HG03457 (cell line): ENCODE measurements around the gene ZNF787.

Experiments used
- ATAC-seq: cut with Tn5 transposase; IDR thresholded peaks from one replicate; pipeline ENCODE4 v1.9.1; 2021; ENCODE audit warnings: moderate number of reproducible peaks; ENCODE audit not compliant: unreplicated experiment

The ZNF787 gene

DNA sequence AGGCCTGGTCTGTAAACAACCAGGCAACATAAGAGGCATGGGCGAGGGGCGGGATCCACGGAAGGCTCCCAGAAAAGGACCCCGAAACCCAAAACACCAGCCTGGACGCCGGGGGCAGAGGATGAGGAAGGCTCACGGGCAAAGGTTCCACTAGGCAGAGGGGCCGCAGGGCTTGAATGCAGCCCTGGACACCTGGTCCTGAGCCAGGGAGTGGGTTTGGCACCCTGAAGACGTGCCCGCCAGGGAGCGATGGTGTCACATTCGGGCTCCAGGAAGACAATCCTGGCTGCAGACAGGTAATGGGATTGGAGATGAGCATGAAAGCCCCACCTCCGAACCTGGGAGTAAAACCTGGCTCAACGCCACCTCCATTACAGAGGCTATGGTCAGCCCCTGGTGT is 31.8 kb downstream of the ZNF787 start:
- no peak for ATAC-seq

DNA sequence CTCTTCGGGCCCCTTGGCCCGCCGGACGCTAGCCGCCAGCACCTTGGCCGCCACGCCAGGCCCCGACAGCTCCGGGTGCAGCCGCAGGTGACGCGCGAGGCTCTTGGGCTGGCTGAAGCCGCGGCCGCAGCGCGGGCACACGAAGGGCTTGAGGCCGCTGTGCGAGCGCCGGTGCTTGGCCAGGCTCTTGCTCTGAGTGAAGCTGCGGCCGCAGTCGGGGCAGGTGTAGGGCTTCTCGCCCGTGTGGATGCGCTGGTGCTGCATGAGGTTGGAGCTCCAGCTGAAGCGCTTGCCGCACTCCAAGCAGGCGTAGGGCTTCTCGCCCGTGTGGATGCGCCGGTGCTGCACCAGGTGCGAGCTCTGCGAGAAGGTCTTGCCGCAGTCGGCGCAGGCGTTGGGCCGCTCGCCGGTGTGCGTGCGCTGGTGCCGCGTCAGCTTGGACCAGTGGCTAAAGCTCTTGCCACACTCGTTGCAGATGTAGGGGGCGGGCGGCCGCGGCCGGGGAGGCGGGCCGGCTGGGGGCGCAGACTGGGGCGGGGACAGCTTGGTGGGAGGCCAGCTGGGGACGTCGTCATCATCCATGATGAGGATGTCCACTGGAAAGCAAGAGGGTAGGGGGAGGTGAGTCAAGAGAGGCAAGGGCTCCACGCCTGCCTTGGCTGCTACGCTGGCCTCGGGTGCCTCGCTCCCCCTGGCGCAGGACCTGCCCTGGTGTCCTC is 32.4 kb downstream of the ZNF787 start:
- ATAC-seq: no peak

DNA sequence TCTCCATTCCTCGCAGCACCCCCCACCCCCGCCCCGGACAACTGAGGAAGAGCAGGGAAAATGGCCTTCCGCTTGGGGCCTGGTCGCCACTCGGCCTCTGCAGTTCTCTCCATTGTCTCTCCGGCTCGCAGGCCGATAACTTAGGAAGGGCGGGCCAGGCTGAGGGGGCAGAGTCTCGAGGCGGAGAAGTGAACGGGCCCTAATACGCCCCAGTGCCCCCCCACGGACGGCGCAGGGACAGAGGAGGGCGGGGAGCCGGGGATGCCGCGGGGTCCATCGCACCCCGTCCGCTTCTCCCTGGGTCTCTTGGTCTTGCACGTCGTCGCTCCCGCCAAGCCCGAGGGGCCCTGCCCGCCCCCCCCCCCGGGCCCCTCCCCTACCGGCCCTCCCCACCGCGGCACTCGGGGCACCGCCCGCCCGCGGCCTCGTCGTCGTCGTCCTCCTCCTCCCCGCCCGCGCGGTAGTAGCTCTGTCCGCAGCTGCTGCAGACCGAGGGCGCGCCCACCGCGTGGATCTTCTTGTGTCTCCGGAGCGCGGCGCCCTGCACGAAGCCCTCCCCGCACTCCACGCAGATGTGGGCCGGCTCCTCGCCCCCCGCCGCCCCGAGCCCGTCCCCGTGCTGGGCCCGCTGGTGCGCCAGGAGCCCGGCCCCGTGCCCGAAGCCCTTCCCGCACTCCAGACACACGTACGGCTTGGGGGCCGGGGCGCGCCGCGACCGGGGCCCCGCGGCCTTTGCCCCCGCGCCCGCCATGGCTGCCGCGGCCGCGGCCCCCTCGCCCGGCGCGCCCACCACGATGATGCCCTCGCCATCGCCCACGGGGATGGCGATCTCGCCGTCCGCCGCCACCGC is 33.2 kb downstream of the ZNF787 start:
- no peak for ATAC-seq

DNA sequence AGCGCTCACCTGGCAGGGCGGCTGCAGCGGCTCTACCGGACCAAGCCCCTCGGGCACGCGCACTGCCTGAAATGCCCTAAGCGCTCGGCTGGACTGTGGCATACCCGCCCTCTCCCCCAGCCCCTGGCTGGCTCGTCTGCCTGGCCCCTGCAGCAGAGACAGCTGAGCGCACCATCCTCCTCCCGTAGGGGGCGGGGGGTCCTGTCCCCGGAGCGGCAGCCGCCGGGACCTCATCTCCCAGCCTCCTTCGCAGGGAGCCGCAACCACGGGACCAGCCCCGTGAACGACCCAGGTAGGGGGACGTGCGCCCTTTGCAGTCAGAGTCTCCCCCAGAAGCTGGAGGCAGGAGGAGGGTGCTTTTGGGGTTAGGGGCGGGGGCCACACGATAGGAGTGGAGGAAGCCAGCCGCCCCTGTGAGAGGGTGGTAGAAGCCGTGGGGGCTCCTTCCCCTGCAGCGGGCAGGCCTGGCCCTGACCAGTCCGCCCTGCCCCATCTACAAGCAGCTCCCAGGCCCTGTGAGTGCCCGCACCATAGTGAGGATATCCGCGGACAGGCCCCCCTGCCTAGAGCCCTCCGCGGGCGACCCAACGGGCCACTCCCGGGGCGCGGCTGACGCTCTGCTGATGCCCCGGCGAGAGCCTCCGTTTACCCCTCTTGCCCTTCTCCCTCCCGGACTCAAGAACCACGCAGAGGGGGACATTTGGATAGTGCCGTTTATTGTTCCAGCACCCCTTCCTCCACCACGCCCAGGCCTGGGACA is 34.2 kb downstream of the ZNF787 start:
- no peak for ATAC-seq

DNA sequence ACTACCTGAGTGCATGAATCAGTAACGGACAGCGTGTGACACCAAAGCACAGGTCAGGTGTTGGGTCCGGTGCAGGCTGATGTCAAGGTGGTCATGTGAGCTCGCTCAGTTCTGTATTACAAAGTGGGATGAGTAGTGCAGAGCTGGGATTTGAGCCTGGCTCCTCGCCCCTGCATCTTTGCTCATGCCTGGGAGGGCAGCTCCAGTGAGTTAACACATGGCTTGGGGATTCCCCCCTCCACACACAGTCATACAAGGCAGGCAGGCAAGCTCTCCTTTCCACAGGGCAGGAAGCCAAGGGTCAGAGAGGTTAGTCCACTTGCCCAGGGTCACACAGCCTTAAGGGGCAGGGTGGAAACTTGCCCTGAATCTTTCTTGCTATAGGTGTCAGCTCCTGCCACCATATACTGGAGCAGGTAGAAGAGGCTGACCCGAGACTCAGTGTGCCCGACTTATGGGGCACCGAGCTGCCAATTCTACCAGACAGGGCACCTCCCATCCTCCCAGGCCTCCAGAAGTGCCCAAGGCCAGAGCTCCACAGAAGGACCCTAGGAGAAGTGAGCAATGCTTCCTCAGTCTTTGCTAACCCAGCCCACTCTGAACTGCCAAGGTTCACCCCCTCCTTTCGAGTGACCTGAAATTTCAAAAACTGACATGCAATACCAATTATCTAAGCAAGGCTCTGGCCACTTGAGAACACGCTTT is 35.4 kb downstream of the ZNF787 start:
- no peak for ATAC-seq

DNA sequence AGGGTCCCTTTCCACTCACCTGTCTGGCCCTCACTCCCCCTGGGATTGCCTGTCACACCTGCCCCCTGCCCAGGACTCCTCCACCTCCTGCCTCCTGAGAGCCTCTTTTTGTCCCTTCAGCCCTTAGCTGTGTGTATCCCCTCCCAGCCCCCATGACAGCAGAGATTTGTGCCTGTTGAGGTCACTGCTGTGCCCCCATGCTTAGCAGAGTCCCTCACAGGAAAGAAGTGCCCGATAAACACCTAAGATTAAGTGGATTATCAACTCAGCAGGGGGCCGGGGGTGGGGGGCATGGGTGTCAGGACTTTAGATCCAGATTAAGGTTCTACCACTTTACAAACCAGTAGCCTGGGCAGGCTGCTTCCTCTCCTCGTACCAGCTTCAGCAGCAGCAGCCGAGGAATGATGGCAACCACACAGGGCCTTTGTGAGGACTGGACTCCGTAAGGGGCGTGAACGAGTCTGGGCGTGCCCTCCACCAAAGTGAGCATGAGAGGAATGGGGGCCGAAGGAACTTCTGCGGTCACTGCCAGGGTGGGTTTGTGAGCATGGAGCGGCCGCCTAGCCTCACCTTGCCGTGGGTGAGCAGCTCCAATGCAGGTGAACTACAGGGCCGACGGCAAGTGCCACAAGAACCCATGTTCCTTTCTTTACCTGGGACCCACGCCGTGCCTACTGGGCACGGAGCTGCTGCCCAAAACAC is 36.1 kb downstream of the ZNF787 start:
- no peak for ATAC-seq

DNA sequence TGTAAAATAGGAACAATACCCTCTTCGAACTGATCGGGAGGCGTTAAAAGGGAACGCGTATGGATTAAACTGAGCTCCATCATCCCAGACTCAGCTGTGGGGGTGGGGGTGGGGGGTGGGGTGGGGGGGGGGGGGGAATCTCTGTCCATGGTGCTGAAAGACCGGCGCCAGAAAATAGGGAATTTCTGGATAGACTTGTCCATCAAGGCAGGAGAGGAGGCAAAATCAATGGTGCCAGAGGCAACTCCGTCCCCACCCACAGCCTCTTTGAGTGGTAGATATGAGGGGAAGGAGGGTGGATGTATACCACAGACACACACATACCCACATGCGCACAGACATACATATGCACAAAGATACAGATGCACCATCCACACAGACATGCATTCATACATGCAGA is 37.4 kb downstream of the ZNF787 start:
- no peak for ATAC-seq

DNA sequence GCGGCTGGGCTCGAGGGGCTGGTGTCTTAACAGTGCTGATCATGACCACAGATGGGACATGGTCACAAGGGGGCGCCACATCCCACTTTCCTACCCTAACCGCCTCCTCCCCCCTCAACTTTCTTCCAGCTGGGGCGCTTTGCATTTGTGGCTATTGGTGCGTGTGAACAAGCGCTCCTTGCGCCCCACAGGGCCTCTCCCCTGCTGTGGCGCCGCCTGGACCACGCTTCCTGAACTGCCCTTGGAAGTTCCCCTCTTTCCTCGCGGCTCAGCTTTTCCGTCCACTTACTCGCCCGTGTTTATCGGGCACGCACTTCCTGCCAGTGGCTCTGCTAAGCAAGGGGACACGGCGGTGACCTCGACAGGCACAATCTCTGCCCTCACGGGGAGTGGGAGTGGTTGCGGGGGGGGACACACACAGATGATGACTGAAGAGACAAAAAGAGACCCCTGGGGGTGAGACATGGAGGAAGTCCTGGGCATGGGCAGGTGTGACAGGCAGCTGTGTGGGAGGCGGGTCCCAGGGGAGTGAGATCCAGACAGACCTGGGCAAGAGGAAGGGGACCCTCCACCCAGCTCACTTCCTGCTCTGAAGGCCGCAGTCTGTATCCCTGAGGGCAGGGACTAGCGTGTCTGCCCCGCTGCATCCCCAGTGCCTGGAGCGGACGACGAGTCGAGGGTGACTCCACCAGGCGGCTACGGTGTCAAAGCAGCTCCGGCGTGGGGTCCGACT is 40.3 kb downstream of the ZNF787 start:
- ATAC-seq: peak; percentile 57

DNA sequence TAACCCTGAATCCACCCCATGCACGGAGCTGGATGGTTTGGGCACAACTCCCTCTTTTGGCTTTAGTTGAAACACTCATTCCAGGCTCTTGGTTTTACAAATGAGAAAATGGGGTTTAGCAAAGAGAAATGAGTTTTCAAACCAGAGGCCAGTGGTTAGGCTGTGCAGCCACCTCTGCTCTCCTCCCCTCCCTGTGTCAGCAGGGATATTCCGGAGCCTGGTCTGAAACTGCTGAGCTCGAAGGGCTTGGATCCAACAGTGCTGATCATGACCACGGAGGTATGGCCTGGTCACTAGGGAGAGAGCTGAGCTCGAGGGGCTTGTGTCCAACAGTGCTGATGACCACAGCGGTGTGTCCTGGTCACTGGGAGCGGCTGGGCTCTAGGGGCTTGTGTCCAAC is 41.5 kb downstream of the ZNF787 start:
- ATAC-seq: no peak

DNA sequence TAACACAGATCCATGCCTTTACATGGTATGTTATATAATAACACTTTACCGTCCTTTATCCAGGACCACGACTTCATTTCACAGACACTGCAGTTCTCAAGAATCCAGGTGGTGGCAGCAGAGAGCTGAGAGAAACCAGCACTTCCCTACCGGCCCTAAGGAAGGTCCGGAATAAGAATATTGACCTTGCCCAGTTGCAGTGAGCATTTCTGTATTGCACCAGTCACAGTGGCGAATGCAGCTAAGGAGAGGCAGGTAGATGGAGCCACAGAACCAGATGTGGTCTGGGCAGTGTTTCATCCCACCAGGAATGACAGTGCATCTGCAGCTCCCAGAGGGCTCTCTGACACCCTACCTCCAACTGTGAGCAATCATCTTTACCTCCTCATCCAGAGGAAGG is 44.6 kb downstream of the ZNF787 start:
- ATAC-seq: no peak

DNA sequence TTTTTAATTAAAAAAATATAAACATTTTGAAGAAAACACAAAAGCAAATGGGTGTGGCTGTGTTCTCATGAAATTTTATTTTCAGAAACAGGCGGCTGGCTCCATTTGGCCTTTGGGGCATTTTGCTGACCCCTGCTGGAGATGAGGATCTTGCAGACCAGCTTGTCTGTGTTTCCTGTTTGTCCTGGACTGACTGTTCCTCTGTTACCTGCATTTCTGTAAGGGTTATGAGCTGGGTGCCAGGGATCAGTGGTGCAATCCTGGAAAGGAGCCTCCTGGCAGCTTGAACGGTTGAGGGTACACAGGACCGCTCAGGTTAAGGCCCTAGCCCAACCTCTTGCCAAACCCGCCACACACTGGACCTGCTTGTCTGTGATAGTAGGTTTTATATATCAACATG is 49.9 kb downstream of the ZNF787 start:
- no peak for ATAC-seq

DNA sequence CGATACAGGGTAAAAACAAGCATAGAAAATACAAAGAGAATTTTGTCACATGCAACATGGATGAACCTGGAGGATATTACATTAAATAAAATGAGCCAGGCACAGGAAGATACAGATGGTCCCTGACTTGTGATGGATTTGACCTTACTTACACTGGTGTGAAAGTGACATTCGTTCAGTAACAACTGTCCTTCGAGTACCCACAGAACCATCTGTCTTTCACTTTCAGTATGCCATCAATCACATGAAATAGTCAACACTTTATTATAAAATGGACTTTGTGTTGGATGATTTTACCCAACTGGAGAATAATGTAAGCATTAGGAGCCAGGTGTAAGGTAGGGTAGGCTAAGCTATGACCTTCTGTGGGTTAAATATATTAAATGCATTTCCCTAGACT is 51.5 kb downstream of the ZNF787 start:
- ATAC-seq: no peak

DNA sequence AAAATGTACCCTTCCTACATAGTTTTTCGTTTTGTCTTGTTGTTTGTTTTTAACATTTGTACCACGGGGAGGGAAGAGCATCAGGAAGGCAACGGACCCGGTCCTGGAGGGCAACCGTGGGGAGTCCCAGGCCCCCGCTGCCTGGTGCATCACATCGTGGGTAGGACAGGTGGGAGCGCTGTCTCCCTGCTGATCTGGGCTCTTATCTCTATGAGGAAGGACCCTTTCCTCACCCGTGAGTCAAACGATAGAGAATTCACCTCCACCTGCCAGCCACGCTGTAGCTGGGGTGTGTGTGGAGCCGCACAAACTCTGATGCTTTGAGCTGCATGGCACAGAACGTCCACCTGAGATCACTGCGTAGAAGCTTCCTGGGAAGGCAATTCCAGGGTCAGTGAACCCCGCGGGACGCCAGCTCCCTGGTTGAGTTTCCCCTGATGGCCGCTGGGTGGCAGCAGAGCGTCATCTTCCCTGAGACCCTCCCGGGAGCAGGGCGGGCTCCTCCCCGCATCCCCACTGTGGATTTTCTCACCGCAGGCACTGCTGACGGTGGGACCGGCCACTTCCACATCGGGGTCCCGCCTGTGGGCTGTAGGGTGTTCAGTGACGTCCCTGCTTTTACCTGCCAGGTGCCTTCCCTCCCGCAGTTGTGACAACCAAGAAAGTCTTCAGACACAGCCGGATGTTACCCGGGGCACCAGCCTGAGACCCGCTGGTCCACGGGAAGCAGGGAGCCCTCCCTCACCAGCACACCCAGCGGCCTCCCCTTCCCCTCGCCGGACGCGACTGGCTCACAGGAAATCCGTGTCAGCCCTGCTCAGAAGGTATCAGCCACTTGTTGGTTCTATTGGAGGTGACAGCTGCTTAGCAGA is 54.7 kb downstream of the ZNF787 start:
- no peak for ATAC-seq

DNA sequence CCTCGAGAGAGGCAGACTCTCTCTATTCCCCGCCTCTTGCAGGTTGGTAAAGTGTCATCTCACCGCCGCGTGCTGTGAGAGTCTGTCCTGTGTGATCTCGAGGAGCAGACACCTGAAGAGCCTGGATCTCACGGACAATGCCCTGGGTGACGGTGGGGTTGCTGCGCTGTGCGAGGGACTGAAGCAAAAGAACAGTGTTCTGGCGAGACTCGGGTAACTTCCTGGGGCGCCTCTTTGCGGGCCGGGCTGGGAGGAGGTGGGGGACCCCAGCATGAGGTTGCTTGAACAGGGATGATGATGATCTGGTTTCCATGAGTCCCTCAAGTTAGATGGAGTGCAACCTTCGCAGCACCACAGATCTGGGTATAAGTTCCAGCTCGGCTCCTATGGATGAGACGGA is 67.5 kb downstream of the ZNF787 start:
- no peak for ATAC-seq
